HCT116 (cell line): ENCODE results near the gene NHERF1. TPM values are rescaled to one million over a fixed set of nuclear protein-coding genes. Genes with fewer than 3 reads are reported as not detected.

Experiments used
- ATAC-seq: fragments of 200-7000 bp; cut with Tn5 transposase; 2 replicates; pipeline ENCODE4 v1.9.1; 2020; ENCODE audit warnings: mild to moderate bottlenecking, moderate library complexity
- BruUV-seq: library from RNA; stranded (reverse); fragments of 400-500 nt; replicated peaks from 2 replicates; lab custom pipeline; 2021; lab: Mats Ljungman, UMichigan
- CTCF ChIA-PET: fragments of 300-600 bp; sonication (Branson Sonifier 250); formaldehyde crosslinking; loops from one replicate; lab custom pipeline; 2021; ENCODE audit warnings: antibody characterized with exemption; lab: Charles Lee
- POLR2A ChIA-PET: fragments of 300-600, 350-600 bp; sonication (Branson Sonifier 250); formaldehyde crosslinking; loops from one replicate; lab custom pipeline; 2021; ENCODE audit warnings: antibody characterized with exemption; lab: Charles Lee
- RAD21 ChIA-PET, 2 experiments: fragments of 300-600 bp; sonication (Branson Sonifier 250); formaldehyde crosslinking; loops; one replicate each; lab custom pipeline; 2023; ENCODE audit warnings: low total read pairs in 2 of 2; ENCODE audit not compliant: uncharacterized antibody in 2 of 2, unreplicated experiment in 2 of 2, low non-redundant PET in 1 of 2; lab: Charles Lee
- DNase-seq: peaks from one replicate; pipeline ENCODE4 v3.0.0-alpha.2; 2010; ENCODE audit warnings: low read depth, low spot score
- H2AFZ ChIP-seq: fragments of 200-600 bp; shearing (Covaris generic), sonication (generic); 2 replicates; pipeline ENCODE4 v1.6.1; 2017; ENCODE audit warnings: low read depth, mixed run types, mixed read lengths, antibody characterized with exemption, low read length; ENCODE audit not compliant: poor library complexity, severe bottlenecking
- H3K27ac ChIP-seq: 2 replicates; pipeline ENCODE4 v1.5.1; 2012; ENCODE audit warnings: low read depth, low read length
- H3K27me3 ChIP-seq: fragments of 200-600 bp; sonication (generic); 2 replicates; pipeline ENCODE4 v1.6.1; 2016; ENCODE audit warnings: mixed run types, low read length, mixed read lengths; ENCODE audit not compliant: insufficient read depth
- H3K36me3 ChIP-seq, 2 experiments: fragments of 200-500 bp in 1 of 2; fragments of 200-600 bp in 1 of 2; sonication (Bioruptor generic) in 1 of 2; sonication (generic) in 1 of 2; 2 replicates each; pipeline versions ENCODE4 v1.5.1 to v1.6.1; 2014 to 2016; ENCODE audit warnings: low read length in 2 of 2, inconsistent platforms in 1 of 2, mixed read lengths in 1 of 2, mixed run types in 1 of 2; ENCODE audit not compliant: insufficient read depth in 2 of 2, control insufficient read depth in 1 of 2
- H3K4me1 ChIP-seq, 2 experiments: fragments of 200-600 bp in 1 of 2; sonication (generic) in 1 of 2; 2 replicates each; pipeline versions ENCODE4 v1.5.1 to v1.6.1; 2012 to 2017; ENCODE audit warnings: low read length in 2 of 2, inconsistent platforms in 1 of 2, mild to moderate bottlenecking in 1 of 2, mixed read lengths in 1 of 2, mixed run types in 1 of 2, moderate library complexity in 1 of 2; ENCODE audit not compliant: insufficient read depth in 2 of 2, control insufficient read depth in 1 of 2
- H3K4me2 ChIP-seq: fragments of 200-600 bp; sonication (generic); 2 replicates; pipeline ENCODE4 v1.6.1; 2017; ENCODE audit warnings: mixed run types, low read length, mixed read lengths
- H3K4me3 ChIP-seq, 2 experiments: fragments of 200-600 bp in 1 of 2; sonication (generic) in 1 of 2; replicated peaks in 1 of 2; 2 replicates each; pipeline ENCODE4 v1.5.1; 2011 to 2016; ENCODE audit warnings: low read length in 2 of 2, control low read depth in 1 of 2, low read depth in 1 of 2, mild to moderate bottlenecking in 1 of 2, mixed read lengths in 1 of 2, mixed run types in 1 of 2
- H3K79me2 ChIP-seq: fragments of 200-600 bp; sonication (generic); 2 replicates; pipeline ENCODE4 v1.6.1; 2017; ENCODE audit warnings: mild to moderate bottlenecking, mixed run types, low read length, moderate library complexity, mixed read lengths; ENCODE audit not compliant: insufficient read depth
- H3K9ac ChIP-seq: fragments of 200-600 bp; sonication (generic); 2 replicates; pipeline ENCODE4 v1.6.1; 2016; ENCODE audit warnings: low read length, mixed read lengths
- H3K9me2 ChIP-seq: fragments of 200-600 bp; sonication (generic), shearing (Covaris generic); 2 replicates; pipeline ENCODE4 v1.6.1; 2017; ENCODE audit warnings: mixed run types, mild to moderate bottlenecking, moderate library complexity; ENCODE audit not compliant: insufficient read depth
- H3K9me3 ChIP-seq, 2 experiments: fragments of 200-500 bp in 1 of 2; fragments of 200-600 bp in 1 of 2; sonication (Bioruptor generic) in 1 of 2; sonication (generic) in 1 of 2; 2 replicates each; pipeline ENCODE4 v1.6.1; 2014 to 2017; ENCODE audit warnings: low read length in 2 of 2, mixed read lengths in 2 of 2, inconsistent platforms in 1 of 2, low read depth in 1 of 2, mild to moderate bottlenecking in 1 of 2, mixed run types in 1 of 2, moderate library complexity in 1 of 2; ENCODE audit not compliant: control insufficient read depth in 1 of 2, insufficient read depth in 1 of 2
- H4K20me1 ChIP-seq: fragments of 200-600 bp; sonication (generic), shearing (Covaris generic); 2 replicates; pipeline ENCODE4 v1.6.1; 2017; ENCODE audit warnings: mixed run types, mild to moderate bottlenecking, moderate library complexity; ENCODE audit not compliant: insufficient read depth
- CBX3 ChIP-seq: IDR thresholded peaks from 2 replicates; pipeline ENCODE4 v1.6.1; 2012; ENCODE audit warnings: low read depth
- CEBPB ChIP-seq: IDR thresholded peaks from 2 replicates; pipeline ENCODE4 v1.6.1; 2012; ENCODE audit warnings: low read depth
- CTCF ChIP-seq, 3 experiments: fragments of 200-600 bp in 1 of 3; sonication (generic) in 1 of 3; IDR thresholded peaks in 2 of 3; conservative IDR thresholded peaks in 1 of 3; 2 replicates each; pipeline ENCODE4 v1.5.1; 2012 to 2017; ENCODE audit warnings: low read depth in 2 of 3, low read length in 2 of 3, antibody characterized with exemption in 1 of 3, borderline replicate concordance in 1 of 3, control low read depth in 1 of 3, mild to moderate bottlenecking in 1 of 3, mixed read lengths in 1 of 3, mixed run types in 1 of 3, moderate library complexity in 1 of 3; ENCODE audit not compliant: insufficient read depth in 1 of 3
- EGR1 ChIP-seq: IDR thresholded peaks from 2 replicates; pipeline ENCODE4 v1.6.1; 2012; ENCODE audit warnings: low read depth
- EZH2 ChIP-seq: fragments of 200-600 bp; sonication (generic); IDR thresholded peaks from 2 replicates; pipeline ENCODE4 v1.6.1; 2017; ENCODE audit warnings: antibody characterized with exemption, mixed run types
- EZH2phosphoT487 ChIP-seq: fragments of 200-600 bp; IDR thresholded peaks from 2 replicates; pipeline ENCODE4 v1.6.1; 2018; ENCODE audit warnings: antibody characterized with exemption, borderline replicate concordance
- MAX ChIP-seq: IDR thresholded peaks from 2 replicates; pipeline ENCODE4 v1.6.1; 2012
- POLR2AphosphoS5 ChIP-seq: IDR thresholded peaks from 2 replicates; pipeline ENCODE4 v1.6.1; 2011; ENCODE audit warnings: mild to moderate bottlenecking, low read depth, low read length, moderate library complexity
- RAD21 ChIP-seq: IDR thresholded peaks from 2 replicates; pipeline ENCODE4 v1.6.1; 2012; ENCODE audit warnings: low read depth, mild to moderate bottlenecking
- REST ChIP-seq: IDR thresholded peaks from 2 replicates; pipeline ENCODE4 v1.6.1; 2012; ENCODE audit warnings: low read depth
- SRF ChIP-seq: IDR thresholded peaks from 2 replicates; pipeline ENCODE4 v1.6.1; 2012; ENCODE audit warnings: low read depth
- TCF7L2 ChIP-seq: IDR thresholded peaks from 2 replicates; pipeline ENCODE4 v1.7.0; 2011; ENCODE audit warnings: borderline replicate concordance, inconsistent platforms; ENCODE audit not compliant: insufficient read depth, insufficient read length; ENCODE audit errors: extremely low read depth
- YY1 ChIP-seq: IDR thresholded peaks from 2 replicates; pipeline ENCODE4 v1.6.1; 2011; ENCODE audit warnings: low read length, low read depth, moderate library complexity, mild to moderate bottlenecking; ENCODE audit not compliant: insufficient replicate concordance; ENCODE audit errors: extremely low read depth
- ZFX ChIP-seq: fragments of 450-650 bp; IDR thresholded peaks from 2 replicates; pipeline ENCODE4 v1.6.1; 2017
- ZNF274 ChIP-seq: fragments of 200-500 bp; sonication (Bioruptor generic); IDR thresholded peaks from 2 replicates; pipeline ENCODE4 v1.6.1; 2014; ENCODE audit warnings: mild to moderate bottlenecking, low read depth, low read length, inconsistent platforms
- intact Hi-C: fragments of 100-400 bp; cut with micrococcal nuclease; formaldehyde crosslinking; loops from 2 replicates; pipeline ENCODE4 v1.10.0; 2022
- total RNA-seq: library from RNA; stranded (reverse); gene quantifications from one replicate; pipeline ENCODE4 v1.2.1, GENCODE V29; 2021; ENCODE audit not compliant: unreplicated experiment

The NHERF1 gene
- total RNA-seq, 1 experiment from 2014 or later = 129 TPM

GRCh38 chr17:74800531-74800930 lies 52.1 kb downstream of the NHERF1 start:
- Histone ChIP-seq H3K79me2 (no peaks in the 10 kb centered on the region), H3K4me1 (peaks cover 0 to 10% of the 10 kb centered on the region in 2 experiments; a peak in 1 of 4 replicates), H3K9me3 (no peaks in the 10 kb centered on the region), H3K27ac (no peak overlapping the region), H3K27me3 (no peaks in the 10 kb centered on the region), H3K4me2 (no peak overlapping the region), H3K36me3 (peaks cover 4 to 8% of the 10 kb centered on the region in 2 experiments; a peak in 1 of 4 replicates), H3K4me3 (no peak overlapping the region)
- intact Hi-C loops = no loop called here
- CTCF ChIA-PET = interaction anchor here (1.1 kb wide), 1 partner anchor 9 kb away, joined by 6 read pairs; no protein-coding TSS in a partner anchor
- no peak for TF ChIP-seq RAD21
- no peak for TF ChIP-seq POLR2AphosphoS5
- no peak for TF ChIP-seq SRF
- no peak for TF ChIP-seq CBX3
- TF ChIP-seq ZFX = no peak
- TF ChIP-seq, all 23 proteins: peak for 0
- H3K9me2 ChIP-seq = no peaks in the 10 kb centered on the region
- DNase-seq = no peak
- POLR2A ChIA-PET = no interaction called here
- no peaks in the 10 kb centered on the region for H4K20me1 ChIP-seq
- RAD21 ChIA-PET = no interaction called here
- ATAC-seq = no peak
- no TSS peak for BruUV-seq
- H2AFZ ChIP-seq = no peak overlapping the region
- no peak overlapping the region for H3K9ac ChIP-seq

GRCh38 chr17:74801896-74802295 lies 53.5 kb downstream of the NHERF1 start:
- ChIA-PET RAD21 (no interaction called here), POLR2A (no interaction called here), CTCF (interaction anchor here (1.1 kb wide), 1 partner anchor 10 kb away, joined by 6 read pairs; no protein-coding TSS in a partner anchor)
- no peak overlapping the region for H3K4me3 ChIP-seq
- H3K4me2 ChIP-seq = no peak overlapping the region
- no peak overlapping the region for H2AFZ ChIP-seq
- intact Hi-C loops = no loop called here
- H4K20me1 ChIP-seq = no peaks in the 10 kb centered on the region
- H3K9me3 ChIP-seq = no peaks in the 10 kb centered on the region
- H3K79me2 ChIP-seq = no peaks in the 10 kb centered on the region
- H3K36me3 ChIP-seq = 0 out of 4 replicates have a peak, but pooled peaks cover 0 to 8% of the 10 kb centered on the region in 2 experiments
- H3K27ac ChIP-seq = no peak overlapping the region
- peaks cover 0 to 10% of the 10 kb centered on the region in 2 experiments; a peak in 1 of 4 replicates for H3K4me1 ChIP-seq
- no peaks in the 10 kb centered on the region for H3K27me3 ChIP-seq
- ATAC-seq = peak; percentile 45; the same call in 1 of the 2 replicates
- H3K9ac ChIP-seq = no peak overlapping the region
- DNase-seq = no peak
- no peaks in the 10 kb centered on the region for H3K9me2 ChIP-seq
- BruUV-seq = no TSS peak
- no peak for TF ChIP-seq ZFX
- no peak for TF ChIP-seq EZH2phosphoT487
- TF ChIP-seq TCF7L2 = no peak
- no peak for TF ChIP-seq CBX3
- TF ChIP-seq ZNF274 = no peak
- no peak for TF ChIP-seq CEBPB
- TF ChIP-seq CTCF (IDR thresholded peaks at IDR 0.05 in 2 of 3, conservative IDR thresholded peaks at IDR 0.05 in 1 of 3; ENCODE audit: borderline replicate concordance in 1 of 3, insufficient read depth in 1 of 3, low read depth in 2 of 3, low read length in 2 of 3) = no peak
- TF ChIP-seq EGR1 = no peak
- TF ChIP-seq MAX = no peak
- TF ChIP-seq EZH2 = no peak
- TF ChIP-seq POLR2AphosphoS5 = no peak
- no peak for TF ChIP-seq YY1
- no peak for TF ChIP-seq REST
